ENCODE results near the gene KRTAP12-3.
"Not testable (repeated sequence)": the region's sequence is repeated elsewhere in the genome, so short reads cannot be mapped to it uniquely, and the experiment has no call there.

KRTAP12-3 gene

GRCh38 chr21:44657635-44658540 lies at the start of gene KRTAP12-3:
TSS of gene KRTAP12-3 (plus strand) at chr21:44657932. CDS start at chr21:44657980, 48 bp downstream.
- no peak for DNase-seq (ENCODE audit: low read depth)

GRCh38 chr21:44609193-44609592 lies 48.5 kb upstream of the KRTAP12-3 start:
- DNase-seq (ENCODE audit: low read depth): no peak

- DNase-seq (ENCODE audit: low read depth): not testable (repeated sequence)
Observed at GRCh38 chr21:44610157-44610843, 47.4 kb upstream of the KRTAP12-3 start.

GRCh38 chr21:44611551-44611950 lies 46.2 kb upstream of the KRTAP12-3 start:
- DNase-seq (ENCODE audit: low read depth): no peak

DNA sequence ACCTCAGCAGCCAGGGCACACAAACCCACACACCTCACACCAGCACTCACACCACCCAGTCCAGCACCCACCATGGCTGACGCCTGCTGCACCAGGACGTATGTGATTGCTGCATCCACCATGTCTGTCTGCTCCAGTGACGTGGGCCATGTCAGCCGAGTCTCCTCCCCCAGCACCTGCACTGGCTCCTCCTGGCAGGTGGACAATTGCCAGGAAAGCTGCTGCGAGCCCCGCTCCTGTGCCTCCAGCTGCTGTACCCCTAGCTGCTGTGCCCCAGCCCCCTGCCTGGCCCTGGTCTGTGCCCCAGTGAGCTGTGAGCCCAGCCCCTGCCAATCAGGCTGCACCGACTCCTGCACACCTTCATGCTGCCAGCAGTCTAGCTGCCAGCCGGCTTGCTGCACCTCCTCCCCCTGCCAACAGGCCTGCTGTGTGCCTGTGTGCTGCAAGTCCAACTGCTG lies 45.7 kb upstream of the KRTAP12-3 start, which contains the start of gene KRTAP10-8:
KRTAP10-8 (plus strand) TSS at position 51 of the 458 bp plus-strand sequence; CDS start at position 73, 22 bp downstream.
- DNase-seq (ENCODE audit: low read depth): no peak

DNA sequence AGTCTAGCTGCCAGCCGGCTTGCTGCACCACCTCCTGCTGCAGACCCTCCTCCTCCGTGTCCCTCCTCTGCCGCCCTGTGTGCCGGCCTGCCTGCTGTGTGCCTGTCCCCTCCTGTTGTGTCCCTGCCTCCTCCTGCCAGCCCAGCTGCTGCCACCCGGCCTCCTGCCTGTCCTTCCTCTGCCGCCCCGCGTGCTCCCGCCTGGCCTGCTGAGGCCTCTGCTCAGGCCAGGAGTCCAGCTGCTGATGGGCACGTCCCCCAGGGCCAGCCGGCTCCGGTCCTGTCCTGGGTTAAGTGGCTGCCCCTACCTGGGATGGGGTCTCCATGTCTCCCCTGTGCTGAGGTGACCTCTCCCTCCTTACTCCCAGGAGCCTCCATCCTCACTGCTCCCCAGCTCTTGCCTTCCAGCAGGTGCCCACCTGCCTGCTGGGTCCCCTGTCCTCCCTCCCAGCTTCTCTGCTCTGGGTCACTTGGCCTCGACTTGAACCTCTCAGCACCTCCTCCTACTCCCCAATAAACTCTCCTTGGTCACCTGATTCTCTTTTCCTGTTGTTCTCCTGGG lies 45.0 kb upstream of the KRTAP12-3 start:
- DNase-seq (ENCODE audit: low read depth): no peak

DNA sequence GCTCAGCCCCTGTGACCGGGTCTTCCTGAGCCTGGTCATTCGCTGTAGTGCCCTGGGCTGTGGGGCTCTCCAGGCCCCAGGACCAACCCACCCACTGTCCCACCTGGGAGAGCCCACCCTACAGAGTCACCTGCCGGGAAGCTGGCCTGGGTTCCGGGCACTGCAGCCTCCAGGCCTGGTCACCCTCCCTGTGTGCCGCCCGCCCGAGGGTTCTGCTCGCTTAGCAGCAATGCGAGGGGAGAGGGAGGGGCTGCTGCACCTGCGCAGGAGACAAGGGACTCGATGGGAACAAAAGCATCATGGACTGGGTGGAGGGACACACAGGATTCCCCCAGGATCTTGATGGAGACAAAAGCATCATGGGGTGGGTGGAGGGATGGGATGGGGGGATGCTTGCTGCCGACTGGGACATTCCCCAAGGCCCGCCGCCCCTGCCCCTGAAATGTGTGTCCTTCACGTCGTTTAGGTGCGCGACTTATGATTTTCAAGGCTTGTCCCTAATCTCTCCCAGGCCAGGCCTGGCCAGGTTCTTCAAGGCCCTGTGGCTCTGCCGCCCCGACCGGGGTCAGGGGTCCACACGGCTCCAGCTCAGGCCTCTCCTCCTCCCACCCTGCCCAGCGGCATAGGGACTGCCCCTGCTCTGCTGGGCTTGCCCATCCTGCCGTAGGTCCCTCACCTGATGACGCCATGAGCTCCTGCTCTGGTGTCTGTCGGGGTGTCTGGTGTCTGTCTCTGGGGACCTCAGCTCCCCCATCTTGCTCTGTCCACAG lies 44.2 kb upstream of the KRTAP12-3 start:
- DNase-seq (ENCODE audit: low read depth): no peak

GRCh38 chr21:44614161-44614631 lies 43.5 kb upstream of the KRTAP12-3 start:
- no peak for DNase-seq (ENCODE audit: low read depth)

DNA sequence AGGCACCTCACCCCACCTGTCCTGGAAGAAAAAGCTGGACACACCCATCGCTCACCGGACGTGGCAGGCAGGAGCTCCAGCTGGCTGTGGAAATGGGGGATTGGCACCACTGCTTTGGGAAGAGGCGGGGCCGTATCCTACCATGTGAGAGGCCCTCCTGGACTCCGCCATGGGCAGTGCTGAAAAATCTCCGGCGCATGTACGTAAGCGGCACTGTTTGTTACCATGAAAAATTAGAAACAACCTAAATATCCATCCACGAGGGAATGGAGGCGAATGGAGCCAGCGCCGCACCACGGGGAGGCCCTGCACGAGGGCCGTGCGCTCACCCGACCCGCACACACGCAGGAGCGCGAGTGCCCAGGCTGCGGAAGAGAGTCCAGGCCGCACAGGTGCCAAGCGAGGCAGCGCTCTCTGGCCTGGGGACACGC lies 42.8 kb upstream of the KRTAP12-3 start:
- no peak for DNase-seq (ENCODE audit: low read depth)

DNA sequence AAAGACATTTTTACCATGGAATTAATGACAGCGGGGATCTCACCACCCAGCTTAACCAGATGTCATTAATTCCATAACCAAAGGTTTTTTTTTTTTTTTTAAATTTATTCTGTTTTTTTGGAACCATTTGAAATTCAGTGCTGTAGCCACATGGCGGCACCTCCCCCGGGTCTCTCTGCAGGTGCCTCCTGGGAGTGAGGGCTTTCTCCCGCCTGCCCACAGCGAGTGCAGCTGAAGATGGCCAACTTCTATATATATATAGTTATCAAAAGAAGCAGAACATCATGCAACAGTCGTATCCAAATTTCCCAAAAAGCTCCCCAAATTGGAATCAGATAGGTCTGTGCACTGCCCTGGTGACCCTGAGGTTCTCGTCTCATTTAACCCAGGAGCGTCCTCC lies 42.3 kb upstream of the KRTAP12-3 start:
- DNase-seq (ENCODE audit: low read depth): no peak

- DNase-seq (ENCODE audit: low read depth): no peak
Observed at GRCh38 chr21:44615911-44616590, 41.7 kb upstream of the KRTAP12-3 start.

GRCh38 chr21:44616591-44616926 lies 41.2 kb upstream of the KRTAP12-3 start:
- no peak for DNase-seq (ENCODE audit: low read depth)

DNA sequence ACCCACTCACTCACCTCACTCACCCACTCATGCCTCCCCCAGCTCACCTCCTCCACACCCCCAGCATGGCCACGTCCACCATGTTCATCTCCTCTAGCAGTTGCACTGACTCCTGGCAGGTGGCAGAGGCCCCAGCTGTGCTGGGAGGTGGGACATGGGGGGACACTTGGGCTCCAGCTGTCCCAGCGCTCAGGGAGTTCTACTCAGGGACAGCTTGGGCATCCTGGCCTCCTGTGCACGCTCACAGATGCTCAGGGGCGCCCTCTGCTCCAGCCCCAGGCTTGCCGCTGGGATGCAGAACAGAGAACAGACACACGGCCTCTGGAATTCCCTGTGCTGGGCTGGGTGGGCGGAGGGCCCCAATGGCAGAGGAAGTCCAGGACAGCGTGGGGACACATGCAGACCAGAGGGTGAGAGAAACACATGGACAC lies 40.6 kb upstream of the KRTAP12-3 start:
- no peak for DNase-seq (ENCODE audit: low read depth)

GRCh38 chr21:44618504-44618903 lies 39.2 kb upstream of the KRTAP12-3 start:
- DNase-seq (ENCODE audit: low read depth): no peak

GRCh38 chr21:44618909-44619308 lies 38.8 kb upstream of the KRTAP12-3 start:
- no peak for DNase-seq (ENCODE audit: low read depth)

- no peak for DNase-seq (ENCODE audit: low read depth)
Observed at GRCh38 chr21:44619886-44620285, 37.8 kb upstream of the KRTAP12-3 start.

DNA sequence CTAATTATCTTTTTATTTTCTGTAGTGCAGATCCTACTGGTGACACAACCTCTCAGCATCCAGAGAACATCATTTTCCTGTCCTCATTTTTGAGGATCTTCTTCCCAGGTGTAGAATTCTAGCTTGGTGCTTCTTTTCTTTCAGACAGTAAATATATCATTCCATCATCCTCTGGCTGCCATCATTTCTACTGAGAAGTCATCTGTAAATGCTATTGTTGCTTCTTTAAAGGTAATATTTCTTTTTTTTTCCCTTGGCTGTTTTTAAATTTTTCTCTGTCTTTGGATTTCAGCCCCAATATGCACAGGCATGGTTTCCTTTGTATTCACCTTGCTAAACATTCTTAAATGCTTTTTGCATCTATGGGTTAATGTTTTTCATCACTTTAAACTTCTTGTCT lies 34.2 kb upstream of the KRTAP12-3 start:
- no peak for DNase-seq (ENCODE audit: low read depth)

DNA sequence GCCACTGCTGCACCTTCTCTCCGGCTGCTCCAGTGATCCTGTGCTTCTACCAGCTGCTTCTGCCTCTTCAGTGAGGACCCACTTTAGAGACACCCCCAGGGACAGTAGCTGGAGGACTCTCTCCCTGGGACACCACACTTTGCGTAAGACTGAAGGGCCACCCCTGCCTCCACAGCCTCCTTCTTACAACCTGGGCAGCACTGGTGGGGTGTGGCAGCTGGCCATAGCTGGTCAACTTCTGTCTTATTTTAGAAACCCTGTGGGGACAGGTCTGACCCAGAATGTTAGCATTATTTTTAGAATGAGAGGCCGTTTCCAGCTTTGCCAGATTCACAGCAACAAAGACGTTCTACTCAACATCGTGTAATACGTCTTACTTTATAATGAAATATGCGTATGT lies 32.0 kb upstream of the KRTAP12-3 start:
- DNase-seq (ENCODE audit: low read depth): no peak

DNA sequence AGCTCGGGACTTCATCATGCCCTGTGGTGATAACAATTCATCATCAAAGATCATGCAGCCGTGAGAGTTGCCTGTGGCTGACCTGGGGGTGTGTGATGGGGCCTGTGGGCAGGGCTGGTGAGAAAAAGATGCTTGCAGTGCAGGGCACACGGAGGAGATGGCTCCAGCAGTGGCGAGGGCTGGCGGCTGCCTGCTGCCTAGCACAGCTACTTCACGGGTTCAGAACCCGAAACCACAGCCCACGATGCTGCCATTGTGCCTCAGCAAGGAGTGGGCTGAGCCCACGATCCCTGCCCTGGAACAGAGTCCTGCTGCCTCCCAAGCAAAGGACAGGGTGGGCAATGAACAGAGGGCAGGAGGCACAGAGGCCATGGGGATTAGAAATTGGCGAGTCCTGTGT lies 31.5 kb upstream of the KRTAP12-3 start:
- DNase-seq (ENCODE audit: low read depth): no peak

- no peak for DNase-seq (ENCODE audit: low read depth)
Observed at GRCh38 chr21:44626673-44627143, 31.0 kb upstream of the KRTAP12-3 start, which contains the start of gene KRTAP10-9. TSS of gene KRTAP10-9 (plus strand) at chr21:44627093. CDS start at chr21:44627172, 79 bp downstream.

Measured in GM04504 (cell line).